RWPE1 (cell line): Measurements from ENCODE around the gene HIGD1B.
"Not testable (repeated sequence)": the region's sequence is repeated elsewhere in the genome, so short reads cannot be mapped to it uniquely, and the experiment has no call there.

ENCODE experiments used
- CTCF ChIA-PET: fragments of 350-600 bp; sonication (Branson Sonifier 250); formaldehyde crosslinking; extraction: SDS; loops from one replicate; lab custom pipeline; 2021; lab: Yijun Ruan, JAX
- POLR2A ChIA-PET: fragments of 400-600 bp; formaldehyde crosslinking; extraction: SDS; loops from one replicate; lab custom pipeline; 2020; ENCODE audit warnings: antibody characterized with exemption; ENCODE audit not compliant: low non-redundant PET; lab: Yijun Ruan, JAX
- DNase-seq: peaks from one replicate; pipeline ENCODE4 v3.0.0; 2012; ENCODE audit warnings: low spot score
- H3K27ac ChIP-seq: fragments of 450-650 bp; 2 replicates; pipeline ENCODE4 v1.5.1; 2017
- CTCF ChIP-seq: fragments of 450-650 bp; conservative IDR thresholded peaks from 2 replicates; pipeline ENCODE4 v1.5.1; 2017; ENCODE audit warnings: low read depth, mild to moderate bottlenecking

Gene HIGD1B

GRCh38 chr17:44808156-44808555 is 39.5 kb upstream of the HIGD1B start:
- DNase-seq: no peak
- no peak for TF ChIP-seq CTCF
- ChIA-PET CTCF (no interaction called here), POLR2A (no interaction called here)
- no peak overlapping the region for H3K27ac ChIP-seq

DNA sequence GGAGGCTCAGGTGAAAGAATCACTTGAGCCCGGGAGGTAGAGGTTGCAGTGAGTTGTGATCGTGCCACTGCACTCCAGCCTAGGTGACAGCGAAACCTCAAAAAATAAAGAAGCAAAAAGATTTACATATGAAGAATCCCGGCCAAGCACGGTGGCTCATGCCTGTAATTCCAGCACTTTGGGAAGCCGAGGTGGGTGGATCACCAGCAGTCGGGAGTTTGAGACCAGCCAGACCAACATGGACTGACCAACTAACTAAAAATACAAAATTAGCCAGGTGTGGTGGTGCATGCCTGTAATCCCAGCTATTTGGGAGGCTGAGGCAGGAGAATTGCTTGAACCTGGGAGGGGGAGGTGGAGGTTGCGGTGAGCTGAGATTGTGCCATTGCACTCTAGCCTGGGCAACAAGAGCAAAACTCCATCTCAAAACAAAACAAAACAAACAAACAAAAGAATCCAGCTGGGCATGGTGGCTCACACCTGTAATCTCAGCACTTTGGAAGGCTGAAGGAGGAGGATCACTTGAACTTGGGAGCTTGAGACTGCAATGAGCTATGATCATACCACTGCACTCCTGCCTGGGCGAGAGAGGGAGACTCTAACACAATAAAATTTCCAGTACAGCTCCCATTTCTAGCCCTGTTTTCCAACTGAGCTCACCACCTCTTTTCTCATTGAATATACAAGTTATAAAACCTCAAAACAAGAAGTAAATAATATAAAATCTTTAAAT is 38.9 kb upstream of the HIGD1B start:
- POLR2A ChIA-PET, DNase-seq, H3K27ac ChIP-seq: not testable (repeated sequence)
- CTCF ChIA-PET: interaction anchor here (0.6 kb wide), 1 partner anchor 454 kb away, joined by 4 read pairs; no protein-coding TSS in a partner anchor

- TF ChIP-seq CTCF: no peak
- ChIA-PET POLR2A (no interaction called here), CTCF (interaction anchor here (0.7 kb wide), 2 partner anchors 39 to 150 kb away, joined by 3 read pairs; no protein-coding TSS in a partner anchor)
- DNase-seq: no peak
- H3K27ac ChIP-seq: peak overlapping the region; percentile 22; the same call in 1 of the 2 replicates
Measured at GRCh38 chr17:44812263-44812662, 35.4 kb upstream of the HIGD1B start.

DNA sequence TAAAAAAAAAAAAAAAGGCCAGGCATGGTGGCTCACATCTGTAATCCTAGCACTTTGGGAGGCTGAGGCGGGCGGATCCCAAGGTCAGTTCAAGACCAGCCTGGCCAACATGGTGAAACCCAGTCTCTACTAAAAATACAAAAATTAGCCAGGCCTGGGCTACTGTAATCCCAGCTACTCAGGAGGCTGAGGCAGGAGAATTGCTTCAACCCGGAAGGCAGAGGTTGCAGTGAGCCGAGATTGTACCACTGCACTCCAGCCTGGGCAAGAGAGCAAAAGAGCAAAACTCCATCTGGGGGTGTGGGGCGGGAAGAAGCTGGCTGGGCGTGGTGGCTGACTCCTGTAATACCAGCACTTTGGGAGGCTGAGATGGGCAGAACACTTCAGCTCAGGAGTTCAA is 29.2 kb upstream of the HIGD1B start:
- DNase-seq: not testable (repeated sequence)
- H3K27ac ChIP-seq: peak overlapping the region; percentile 26
- POLR2A ChIA-PET: interaction anchor here (0.6 kb wide), 1 partner anchor 287 kb away, joined by 6 read pairs; no protein-coding TSS in a partner anchor
- CTCF ChIA-PET: interaction anchor here (0.7 kb wide), 2 partner anchors 18 to 44 kb away, joined by 3 to 4 read pairs; no protein-coding TSS in a partner anchor

- peak overlapping the region; percentile 67 for H3K27ac ChIP-seq
- no peak for TF ChIP-seq CTCF
- POLR2A ChIA-PET: no interaction called here
- peak; percentile 88 for DNase-seq
- CTCF ChIA-PET: interaction anchor here (0.5 to 0.9 kb wide), 6 partner anchors 9 to 45 kb away, joined by 3 to 5 read pairs (median 4); no protein-coding TSS in a partner anchor
Measured at GRCh38 chr17:44820631-44821212, 27.0 kb upstream of the HIGD1B start.

GRCh38 chr17:44825236-44825635 is 22.4 kb upstream of the HIGD1B start:
- DNase-seq, POLR2A ChIA-PET, CTCF ChIA-PET: not testable (repeated sequence)
- H3K27ac ChIP-seq: peak overlapping the region; percentile 24; the same call in 1 of the 2 replicates

DNA sequence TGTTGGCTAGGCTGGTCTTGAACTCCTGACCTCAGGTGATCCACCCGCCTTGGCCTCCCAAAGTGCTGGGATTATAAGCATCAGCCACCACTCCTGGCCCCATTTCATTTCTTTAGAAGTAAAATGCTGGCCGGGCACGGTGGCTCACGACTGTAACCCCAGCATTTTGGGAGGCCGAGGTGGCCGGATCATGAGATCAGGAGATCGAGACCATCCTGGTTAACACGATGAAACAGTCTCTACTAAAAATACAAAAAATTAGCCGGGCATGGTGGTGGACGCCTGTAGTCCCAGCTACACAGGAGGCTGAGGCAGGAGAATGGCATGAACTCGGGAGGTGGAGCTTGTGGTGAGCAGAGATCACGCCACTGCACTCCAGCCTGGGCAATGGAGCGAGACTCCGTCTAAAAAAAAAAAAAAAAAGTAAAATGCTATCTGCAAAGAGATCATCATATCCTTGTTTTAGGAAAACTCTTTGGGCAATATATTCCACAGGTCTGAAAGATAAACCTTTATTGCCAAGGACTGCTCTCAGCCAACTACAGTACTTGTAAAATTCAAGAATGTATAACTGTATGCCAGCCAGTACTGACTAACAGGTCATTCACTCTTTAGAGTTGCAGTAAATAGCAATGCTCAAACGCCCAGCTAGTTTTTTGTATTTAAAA is 21.4 kb upstream of the HIGD1B start:
- H3K27ac ChIP-seq: peak overlapping the region; percentile 24
- no peak for TF ChIP-seq CTCF
- POLR2A ChIA-PET: interaction anchor here (0.6 kb wide), 1 partner anchor 23 kb away, joined by 5 read pairs; no protein-coding TSS in a partner anchor
- no peak for DNase-seq
- CTCF ChIA-PET: interaction anchor here (0.9 to 1.0 kb wide), 3 partner anchors 38 to 53 kb away, joined by 3 to 5 read pairs (median 3); no protein-coding TSS in a partner anchor
